BJ (cell line): Measurements from ENCODE around the gene VPS4A. TPM values are rescaled to one million over a fixed set of nuclear protein-coding genes. Genes with fewer than 3 reads are reported as not detected.

Source experiments
- CTCF ChIA-PET: fragments of 350-600 bp; formaldehyde crosslinking; extraction: SDS; loops from one replicate; lab custom pipeline; 2021; ENCODE audit warnings: antibody characterized with exemption, inconsistent platforms; lab: Yijun Ruan, JAX
- POLR2A ChIA-PET: fragments of 300-600 bp; sonication (Branson Sonifier 250); formaldehyde crosslinking; extraction: SDS; loops from one replicate; lab custom pipeline; 2021; ENCODE audit warnings: antibody characterized with exemption; lab: Charles Lee
- DNase-seq: peaks from one replicate; pipeline ENCODE4 v3.0.0-alpha.2; 2011; ENCODE audit warnings: low read depth
- H3K27me3 ChIP-seq: 2 replicates; pipeline ENCODE4 v1.6.0; 2011; ENCODE audit warnings: low read length; ENCODE audit not compliant: control insufficient read depth, insufficient read depth
- H3K36me3 ChIP-seq: 2 replicates; pipeline ENCODE4 v1.5.1; 2011; ENCODE audit warnings: low read length; ENCODE audit not compliant: control insufficient read depth, insufficient read depth
- H3K4me3 ChIP-seq: 2 replicates; pipeline ENCODE4 v1.5.1; 2011; ENCODE audit warnings: low read depth, mild to moderate bottlenecking, control low read depth, low read length
- polyA plus RNA-seq: library from polyadenylated mRNA; depleted of rRNA; stranded (reverse); fragments of >200 nt; gene quantifications from 2 replicates; pipeline ENCODE4 v1.2.3, GENCODE V29; 2011
- TF ChIP-seq, protein P1 (sequence below): IDR thresholded peaks from 2 replicates; pipeline ENCODE4 v1.5.1; 2011; ENCODE audit warnings: low read depth, mild to moderate bottlenecking, control low read depth, inconsistent platforms, low read length, moderate library complexity; ENCODE audit not compliant: insufficient read depth

VPS4A gene
- polyA plus RNA-seq, 1 experiment = 19.4 TPM

DNA sequence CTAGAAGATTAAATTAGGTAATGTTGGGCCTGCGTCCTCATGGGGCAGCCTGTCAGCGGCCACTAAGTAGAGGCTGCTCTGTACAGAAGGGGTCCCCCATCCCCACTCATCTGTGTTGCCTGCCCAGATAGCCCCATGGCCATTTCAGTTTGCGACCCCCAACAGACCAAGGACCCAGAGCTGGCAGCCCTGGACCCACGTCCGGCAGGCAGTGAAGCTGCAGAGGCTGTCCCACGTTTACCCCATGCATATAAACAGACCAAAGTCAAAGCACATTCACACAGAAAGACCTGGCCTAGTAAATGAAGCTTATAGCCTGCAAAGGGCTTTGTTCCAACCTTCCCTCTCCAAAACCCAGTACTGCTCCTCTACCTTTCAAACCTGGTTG lies 14.6 kb downstream of the VPS4A start:
- ChIA-PET CTCF (interaction anchor here (1.1 kb wide), 1 partner anchor 13 kb away, joined by 5 read pairs; the partner anchor contains the start of genes COG8 and NIP7), POLR2A (no interaction called here)
- Histone ChIP-seq H3K36me3 (peaks cover 28% of the 10 kb centered on the region), H3K4me3 (no peak overlapping the region), H3K27me3 (no peaks in the 10 kb centered on the region)
- no peak for DNase-seq
- TF ChIP-seq, protein P1, sequence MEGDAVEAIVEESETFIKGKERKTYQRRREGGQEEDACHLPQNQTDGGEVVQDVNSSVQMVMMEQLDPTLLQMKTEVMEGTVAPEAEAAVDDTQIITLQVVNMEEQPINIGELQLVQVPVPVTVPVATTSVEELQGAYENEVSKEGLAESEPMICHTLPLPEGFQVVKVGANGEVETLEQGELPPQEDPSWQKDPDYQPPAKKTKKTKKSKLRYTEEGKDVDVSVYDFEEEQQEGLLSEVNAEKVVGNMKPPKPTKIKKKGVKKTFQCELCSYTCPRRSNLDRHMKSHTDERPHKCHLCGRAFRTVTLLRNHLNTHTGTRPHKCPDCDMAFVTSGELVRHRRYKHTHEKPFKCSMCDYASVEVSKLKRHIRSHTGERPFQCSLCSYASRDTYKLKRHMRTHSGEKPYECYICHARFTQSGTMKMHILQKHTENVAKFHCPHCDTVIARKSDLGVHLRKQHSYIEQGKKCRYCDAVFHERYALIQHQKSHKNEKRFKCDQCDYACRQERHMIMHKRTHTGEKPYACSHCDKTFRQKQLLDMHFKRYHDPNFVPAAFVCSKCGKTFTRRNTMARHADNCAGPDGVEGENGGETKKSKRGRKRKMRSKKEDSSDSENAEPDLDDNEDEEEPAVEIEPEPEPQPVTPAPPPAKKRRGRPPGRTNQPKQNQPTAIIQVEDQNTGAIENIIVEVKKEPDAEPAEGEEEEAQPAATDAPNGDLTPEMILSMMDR = no peak

DNA sequence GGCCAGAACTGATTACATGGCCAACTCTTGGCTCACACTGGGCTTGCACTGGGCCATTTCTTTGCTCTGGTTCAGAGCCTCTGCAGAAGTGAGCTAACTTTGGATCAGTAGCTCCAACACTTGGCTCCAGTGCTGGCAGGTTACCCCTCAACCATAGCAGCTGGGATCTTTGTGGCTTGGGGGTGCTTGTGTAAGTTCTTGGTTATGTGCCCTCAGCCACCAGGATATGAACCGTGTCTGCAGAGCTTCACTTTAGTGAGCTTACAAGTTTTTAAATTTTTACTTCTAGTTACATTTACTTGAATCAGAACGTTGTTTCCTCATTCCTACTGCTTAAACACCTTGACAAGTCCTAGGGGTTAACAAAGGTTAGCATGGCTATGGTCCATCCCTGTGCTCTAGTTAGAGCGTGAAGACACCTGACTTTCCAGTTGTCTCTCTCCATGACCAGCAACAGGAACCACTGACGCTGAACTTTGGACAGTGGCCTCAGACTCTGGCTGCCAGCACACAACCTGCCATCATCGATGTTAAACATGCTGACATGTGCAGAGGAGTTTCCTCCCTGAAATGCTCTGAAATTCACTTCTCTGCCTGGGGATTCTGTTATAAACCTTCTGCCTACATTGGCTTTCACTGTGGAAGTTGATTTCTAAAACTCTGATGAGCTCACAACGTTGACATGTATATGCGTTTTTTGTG lies 15.2 kb downstream of the VPS4A start:
- POLR2A ChIA-PET = no interaction called here
- Histone ChIP-seq H3K27me3 (no peaks in the 10 kb centered on the region), H3K4me3 (no peak overlapping the region), H3K36me3 (peaks cover 24% of the 10 kb centered on the region)
- CTCF ChIA-PET = interaction anchor here (1.1 kb wide), 1 partner anchor 13 kb away, joined by 5 read pairs; the partner anchor contains the start of genes COG8 and NIP7
- TF ChIP-seq, protein P1 = no peak
- DNase-seq = no peak

DNA sequence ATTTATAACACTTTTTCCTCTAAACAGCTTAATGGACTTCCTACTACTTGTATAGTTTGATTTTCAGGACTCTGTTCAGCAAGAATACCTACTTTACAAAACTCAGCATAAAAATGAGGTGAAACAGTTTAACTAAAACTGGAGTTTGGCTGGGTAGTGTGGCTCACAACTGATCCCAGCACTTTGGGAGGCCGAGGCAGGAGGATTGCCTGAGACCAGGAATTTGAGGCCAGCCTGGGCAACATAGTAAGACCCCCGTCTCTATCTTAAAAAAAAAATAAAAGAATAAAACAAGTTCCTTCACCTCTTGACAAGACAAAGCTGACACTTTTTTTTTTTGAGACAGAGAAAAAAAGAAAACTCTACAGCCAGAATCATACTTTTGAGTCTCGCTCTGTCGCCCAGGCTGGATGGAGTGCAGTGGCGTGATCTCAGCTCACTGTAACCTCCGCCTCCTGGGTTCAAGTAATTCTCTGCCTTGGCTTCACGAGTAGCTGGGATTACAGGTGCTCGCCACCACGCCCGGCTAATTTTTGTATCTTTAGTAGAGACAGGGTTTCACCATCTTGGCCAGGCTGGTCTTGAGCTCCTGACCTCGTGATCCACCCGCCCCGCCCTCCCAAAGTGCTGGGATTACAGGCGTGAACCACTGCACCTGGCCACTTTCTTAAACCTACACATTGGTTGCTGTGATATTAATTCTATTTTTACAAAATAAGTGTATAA lies 16.6 kb downstream of the VPS4A start:
- H3K36me3 ChIP-seq = peaks cover 19% of the 10 kb centered on the region
- no peak for DNase-seq
- TF ChIP-seq, protein P1 = no peak
- H3K27me3 ChIP-seq = no peaks in the 10 kb centered on the region
- CTCF ChIA-PET = interaction anchor here (1.3 kb wide), 1 partner anchor 178 kb away, joined by 3 read pairs; no protein-coding TSS in a partner anchor
- POLR2A ChIA-PET = no interaction called here
- H3K4me3 ChIP-seq = no peak overlapping the region

DNA sequence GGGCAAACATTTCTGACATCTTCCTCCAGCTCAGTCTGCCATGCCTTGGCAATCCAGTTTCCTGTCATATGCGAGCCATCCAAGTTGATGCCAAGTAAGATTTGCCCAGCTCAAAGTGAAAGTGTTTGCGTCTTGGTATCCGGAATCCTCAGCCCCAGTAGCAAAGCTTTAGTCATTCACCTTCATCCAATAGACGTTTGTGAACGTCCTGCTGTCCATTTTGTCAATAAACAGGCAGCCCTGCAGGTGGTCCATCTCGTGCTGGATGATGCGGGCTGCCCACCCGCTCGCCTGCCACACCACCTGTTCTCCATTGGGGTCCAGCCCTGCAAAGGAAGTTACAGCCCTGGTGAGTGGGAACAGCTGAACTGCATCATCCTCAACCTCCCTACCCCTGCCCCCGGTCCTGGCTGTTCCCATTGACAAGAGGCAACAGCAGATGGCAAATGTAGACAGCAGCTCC lies 17.7 kb downstream of the VPS4A start:
- TF ChIP-seq, protein P1 = no peak
- no peaks in the 10 kb centered on the region for H3K27me3 ChIP-seq
- peaks cover 15% of the 10 kb centered on the region for H3K36me3 ChIP-seq
- H3K4me3 ChIP-seq = peak overlapping the region; percentile 83; the same call in 1 of the 2 replicates
- ChIA-PET POLR2A (no interaction called here), CTCF (interaction anchor here (1.1 to 1.4 kb wide), 3 partner anchors 10 to 179 kb away, joined by 3 to 5 read pairs (median 3); partner anchors contain the start of genes COG8 and NIP7)
- no peak for DNase-seq
